ENCODE results near the gene KIF18B.

KIF18B gene

GRCh38 chr17:44947461-44948314, at the start of gene KIF18B:
KIF18B (minus strand) TSS chr17:44947773; CDS start chr17:44936344, 11,429 bp downstream.
- TF ChIP-seq CTCF (IDR thresholded peaks at IDR 0.05; ENCODE audit: extremely low read depth, insufficient read depth, missing control alignments), result no peak
- in situ Hi-C loops (cut with MboI; ENCODE audit: low pct_unique_long_range_greater_than_20kb, low sequenced_read_pairs, unreplicated experiment), result no loop called here
- DNase-seq (ENCODE audit: low spot score), result peak; percentile 98

DNA sequence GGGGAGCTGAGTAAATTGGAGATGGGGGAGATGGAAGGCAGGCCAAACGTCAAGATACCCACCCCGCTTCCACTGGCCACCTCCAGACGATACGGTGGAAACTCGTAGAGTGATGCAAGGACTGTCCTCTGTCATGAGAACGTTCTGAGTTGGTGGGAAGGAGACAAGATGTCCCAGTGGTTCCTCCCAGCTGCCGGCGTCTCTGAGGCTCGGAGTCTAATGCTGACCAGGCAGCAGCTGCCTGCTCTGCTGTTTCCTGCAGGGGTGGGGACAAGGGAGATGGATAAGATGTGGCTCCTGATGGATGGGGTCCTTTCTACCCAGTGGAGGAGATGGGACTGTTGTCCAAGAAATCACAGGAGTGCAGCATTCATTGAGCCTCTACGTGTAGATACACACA, 48.7 kb upstream of the KIF18B start:
- in situ Hi-C loops (cut with MboI; ENCODE audit: low pct_unique_long_range_greater_than_20kb, low sequenced_read_pairs, unreplicated experiment), result no loop called here
- TF ChIP-seq CTCF (IDR thresholded peaks at IDR 0.05; ENCODE audit: extremely low read depth, insufficient read depth, missing control alignments), result no peak
- no peak for DNase-seq (ENCODE audit: low spot score)

DNA sequence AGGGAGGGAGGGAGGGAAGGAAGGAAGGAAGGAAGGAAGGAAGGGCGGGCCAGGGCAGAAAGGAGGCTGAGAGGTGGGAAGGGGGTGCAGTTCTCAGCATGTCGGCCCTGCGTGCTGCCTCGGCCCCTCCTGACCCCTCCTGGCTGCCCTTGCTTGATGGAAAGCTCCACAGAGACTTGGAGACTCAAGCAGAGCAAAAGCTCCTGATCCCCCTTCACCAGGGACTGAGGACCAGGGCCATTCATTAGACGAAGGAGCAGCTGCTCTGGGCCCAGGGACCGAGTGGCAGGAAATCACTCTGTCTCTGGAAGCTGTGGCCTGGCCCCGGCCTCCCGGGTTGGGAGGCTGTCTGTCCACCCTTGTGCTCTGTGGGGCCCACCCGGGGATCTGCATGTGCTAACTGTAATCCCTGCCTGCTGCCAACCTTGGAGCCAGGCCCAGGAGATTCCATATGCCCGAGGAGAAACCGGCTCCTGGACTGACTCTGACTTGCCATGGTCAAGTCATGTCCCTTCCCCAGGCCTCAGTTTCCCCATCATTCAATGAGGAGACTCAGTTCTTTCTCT, 47.9 kb upstream of the KIF18B start:
- no peak for DNase-seq (ENCODE audit: low spot score)
- in situ Hi-C loops (cut with MboI; ENCODE audit: low pct_unique_long_range_greater_than_20kb, low sequenced_read_pairs, unreplicated experiment), result no loop called here
- TF ChIP-seq CTCF (IDR thresholded peaks at IDR 0.05; ENCODE audit: extremely low read depth, insufficient read depth, missing control alignments), result no peak

DNA sequence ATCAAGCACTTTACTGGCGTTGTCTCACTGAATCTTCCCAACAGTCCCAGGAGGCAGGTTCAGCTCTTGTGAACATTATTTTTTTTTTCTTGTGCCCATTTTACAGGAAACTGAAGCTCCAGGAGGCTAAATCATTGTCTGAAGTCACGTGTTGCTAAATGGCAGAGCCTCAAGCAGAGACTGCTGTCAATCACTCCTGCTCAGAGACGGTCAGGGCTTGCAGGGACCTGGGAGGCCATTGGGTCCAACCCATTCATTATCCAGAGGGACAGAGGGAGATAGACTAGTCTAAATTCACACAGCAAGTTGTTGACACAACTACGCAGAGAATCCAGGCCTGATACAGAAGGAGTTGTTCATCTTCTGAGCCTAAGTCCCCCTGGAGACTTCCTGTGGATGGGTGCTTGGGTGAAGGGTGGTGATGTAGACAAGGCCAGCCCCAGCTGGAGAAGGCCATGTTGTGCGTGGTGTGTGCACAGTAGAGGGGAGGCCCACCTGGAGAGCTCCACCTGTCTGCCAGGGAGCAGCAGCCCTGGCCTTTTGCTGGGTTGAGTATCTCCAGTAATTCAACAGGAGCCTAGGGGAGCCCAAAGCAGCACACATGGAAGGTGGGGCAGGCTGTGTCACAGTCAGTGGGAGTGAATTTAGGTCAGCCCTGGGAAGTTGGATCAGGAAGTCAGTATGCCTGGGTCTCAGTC, 44.8 kb upstream of the KIF18B start:
- no peak for TF ChIP-seq CTCF (IDR thresholded peaks at IDR 0.05; ENCODE audit: extremely low read depth, insufficient read depth, missing control alignments)
- in situ Hi-C loops (cut with MboI; ENCODE audit: low pct_unique_long_range_greater_than_20kb, low sequenced_read_pairs, unreplicated experiment), result no loop called here

DNA sequence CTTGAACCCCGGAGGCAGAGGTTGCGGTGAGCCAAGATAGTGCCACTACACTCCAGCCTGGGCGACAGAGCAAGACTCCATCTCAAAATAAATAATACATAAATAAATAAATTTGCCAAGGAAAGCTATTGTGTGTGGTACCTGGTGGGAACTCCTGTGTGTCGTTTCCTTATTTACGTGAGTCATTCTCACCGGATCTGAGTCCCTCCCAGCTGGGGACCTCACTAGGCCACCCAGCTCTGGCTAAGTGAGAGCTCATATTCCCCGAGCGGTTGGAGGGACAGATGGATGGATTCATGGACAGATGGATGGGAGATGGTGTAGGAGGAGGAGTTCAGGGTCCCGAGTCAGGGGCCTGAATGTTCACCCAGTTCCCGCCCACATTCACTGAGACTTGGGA, 43.4 kb upstream of the KIF18B start:
- TF ChIP-seq CTCF (IDR thresholded peaks at IDR 0.05; ENCODE audit: extremely low read depth, insufficient read depth, missing control alignments), result no peak
- in situ Hi-C loops (cut with MboI; ENCODE audit: low pct_unique_long_range_greater_than_20kb, low sequenced_read_pairs, unreplicated experiment), result no loop called here
- DNase-seq (ENCODE audit: low spot score), result no peak

More for the DNA sequence above, 44.8 kb upstream of the KIF18B start:
- no peak for DNase-seq (ENCODE audit: low spot score)

DNA sequence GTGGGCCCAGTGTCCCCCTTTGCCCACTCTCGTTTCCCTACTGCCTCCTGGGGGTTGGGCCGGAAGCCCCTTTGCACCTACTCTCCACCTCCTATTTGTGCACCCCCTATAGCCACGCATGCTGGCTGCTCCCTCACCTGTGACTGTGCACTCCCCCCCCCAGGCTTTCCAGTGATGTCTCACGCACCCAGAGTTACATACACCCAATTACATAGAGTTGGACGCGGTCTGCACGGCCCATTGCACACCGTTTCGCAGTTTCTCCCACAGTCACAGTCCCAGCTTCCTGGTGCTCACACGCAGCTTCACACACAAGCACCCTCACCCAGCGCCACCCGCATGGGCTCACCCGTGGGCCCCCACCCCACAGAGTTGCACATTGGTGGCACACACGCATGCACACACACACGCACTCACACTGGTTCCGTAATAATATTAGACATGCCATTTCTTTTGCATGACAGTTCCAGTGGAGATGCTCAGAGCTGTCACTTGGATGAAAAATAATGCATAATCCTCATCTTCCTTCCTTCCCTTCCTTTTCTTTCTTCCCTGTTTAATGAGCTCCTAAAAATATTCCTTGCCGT, 42.1 kb upstream of the KIF18B start:
- in situ Hi-C loops (cut with MboI; ENCODE audit: low pct_unique_long_range_greater_than_20kb, low sequenced_read_pairs, unreplicated experiment), result no loop called here

More for the DNA sequence above, 42.1 kb upstream of the KIF18B start:
- TF ChIP-seq CTCF (IDR thresholded peaks at IDR 0.05; ENCODE audit: extremely low read depth, insufficient read depth, missing control alignments), result no peak
- DNase-seq (ENCODE audit: low spot score), result no peak
